NT2/D1 (cell line): ENCODE results near the gene SPINK2.

Experiments used
- DNase-seq: peaks from one replicate; pipeline ENCODE4 v3.0.0-alpha.2; 2011; ENCODE audit warnings: low read depth, low spot score
- H3K27me3 ChIP-seq: 2 replicates; pipeline ENCODE4 v1.6.0; 2011; ENCODE audit warnings: mild to moderate bottlenecking; ENCODE audit not compliant: insufficient read length, insufficient read depth
- H3K36me3 ChIP-seq: 2 replicates; pipeline ENCODE4 v1.6.1; 2011; ENCODE audit warnings: mild to moderate bottlenecking, low read length, mixed read lengths; ENCODE audit not compliant: insufficient read depth, insufficient read length
- H3K4me1 ChIP-seq: 2 replicates; pipeline ENCODE4 v1.5.1; 2011; ENCODE audit not compliant: insufficient read depth, insufficient read length
- H3K4me3 ChIP-seq: 2 replicates; pipeline ENCODE4 v1.5.1; 2011; ENCODE audit warnings: low read depth; ENCODE audit not compliant: insufficient read length
- H3K9ac ChIP-seq: 2 replicates; pipeline ENCODE4 v1.6.0; 2011; ENCODE audit warnings: low read depth; ENCODE audit not compliant: insufficient read length
- H3K9me3 ChIP-seq: 2 replicates; pipeline ENCODE4 v1.5.1; 2011; ENCODE audit warnings: mild to moderate bottlenecking, low read length; ENCODE audit not compliant: insufficient read depth
- SUZ12 ChIP-seq: IDR thresholded peaks from 2 replicates; pipeline ENCODE4 v1.6.1; 2011; ENCODE audit not compliant: insufficient read length, insufficient read depth; ENCODE audit errors: extremely low read depth
- YY1 ChIP-seq: IDR thresholded peaks from 2 replicates; pipeline ENCODE4 v1.6.1; 2011; ENCODE audit not compliant: insufficient read length, insufficient read depth
- ZNF274 ChIP-seq: IDR thresholded peaks from 2 replicates; pipeline ENCODE4 v1.6.1; 2011; ENCODE audit warnings: mild to moderate bottlenecking, low read depth, low read length

The SPINK2 gene

GRCh38 chr4:56821381-56822243, at the start of gene SPINK2:
Gene SPINK2, minus strand, starts transcription at chr4:56821701. Its CDS starts 39 bp downstream, at chr4:56821662.
- Histone ChIP-seq H3K9ac (peak within 1 kb of the TSS; percentile 70), H3K4me1 (peaks cover 2% of the 10 kb centered on the region), H3K4me3 (peak within 1 kb of the TSS; percentile 64), H3K27me3 (peaks cover 16% of the 10 kb centered on the region), H3K9me3 (no peaks in the 10 kb centered on the region), H3K36me3 (no peaks in the 10 kb centered on the region)
- peak; percentile 49 for DNase-seq
- TF ChIP-seq SUZ12 = no peak
- no peak for TF ChIP-seq ZNF274
- TF ChIP-seq YY1 = no peak

DNA sequence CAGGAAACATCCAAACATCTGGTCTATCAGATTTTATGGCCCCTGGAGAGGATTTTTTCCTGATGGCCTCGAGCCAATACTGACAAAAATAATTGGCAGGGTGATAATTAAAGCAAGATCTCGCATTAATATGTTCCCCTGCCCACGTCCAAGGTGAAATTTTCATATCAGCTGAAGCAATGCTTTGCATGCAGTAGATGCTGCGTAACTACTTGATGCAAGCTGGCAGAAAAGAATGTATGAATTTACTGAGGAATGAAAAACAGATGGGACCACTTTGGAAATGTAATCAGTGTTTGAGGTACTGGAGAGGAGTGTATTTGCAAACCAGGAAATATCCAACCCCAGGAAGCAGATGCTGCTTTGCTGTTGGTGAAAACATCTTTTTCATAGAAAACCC, 49.4 kb upstream of the SPINK2 start:
- H3K9ac ChIP-seq = no peak overlapping the region
- no peaks in the 10 kb centered on the region for H3K27me3 ChIP-seq
- H3K36me3 ChIP-seq = no peaks in the 10 kb centered on the region
- no peak for DNase-seq
- no peak overlapping the region for H3K4me3 ChIP-seq
- no peaks in the 10 kb centered on the region for H3K9me3 ChIP-seq
- peaks cover 3% of the 10 kb centered on the region for H3K4me1 ChIP-seq
- TF ChIP-seq ZNF274 = no peak

- Histone ChIP-seq H3K27me3 (no peaks in the 10 kb centered on the region), H3K4me3 (no peak overlapping the region), H3K9me3 (no peaks in the 10 kb centered on the region), H3K36me3 (no peaks in the 10 kb centered on the region), H3K4me1 (peaks cover 4% of the 10 kb centered on the region), H3K9ac (no peak overlapping the region)
- no peak for DNase-seq
- TF ChIP-seq ZNF274 = no peak
- no peak for TF ChIP-seq YY1
- no peak for TF ChIP-seq SUZ12
These were observed 42.1 kb upstream of the SPINK2 start for GRCh38 chr4:56863441-56864139.

- TF ChIP-seq YY1 = no peak
- TF ChIP-seq ZNF274 = no peak
- TF ChIP-seq SUZ12 = no peak
These were observed 39.9 kb upstream of the SPINK2 start for GRCh38 chr4:56861360-56861759.

DNA sequence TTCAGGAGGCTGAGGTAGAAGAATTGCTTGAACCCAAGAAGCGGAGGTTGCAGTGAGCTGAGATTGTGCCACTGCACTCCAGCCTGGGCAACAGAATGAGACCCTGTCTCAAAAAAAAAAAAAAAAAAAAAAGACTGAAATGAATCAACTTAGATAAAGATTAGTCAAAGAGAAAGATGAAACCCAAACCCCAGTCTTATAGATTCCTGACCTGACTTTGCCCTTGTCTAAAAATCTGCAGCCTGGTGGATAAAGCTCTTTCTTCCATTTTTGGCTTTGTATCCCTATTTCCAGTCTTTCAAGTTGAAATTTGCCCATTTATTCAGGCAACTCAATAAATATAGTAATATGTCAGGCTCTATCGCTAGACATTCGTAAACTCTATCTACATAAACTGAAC, 39.3 kb upstream of the SPINK2 start:
- Histone ChIP-seq H3K36me3 (no peaks in the 10 kb centered on the region), H3K4me3 (no peak overlapping the region), H3K4me1 (peaks cover 4% of the 10 kb centered on the region), H3K9ac (no peak overlapping the region), H3K27me3 (no peaks in the 10 kb centered on the region), H3K9me3 (no peaks in the 10 kb centered on the region)
- no peak for DNase-seq
- TF ChIP-seq ZNF274 (no peak), SUZ12 (no peak), YY1 (no peak)

More at GRCh38 chr4:56861360-56861759, 39.9 kb upstream of the SPINK2 start:
- H3K4me1 ChIP-seq = peaks cover 4% of the 10 kb centered on the region
- H3K9me3 ChIP-seq = no peaks in the 10 kb centered on the region
- H3K4me3 ChIP-seq = no peak overlapping the region
- no peak overlapping the region for H3K9ac ChIP-seq
- no peaks in the 10 kb centered on the region for H3K27me3 ChIP-seq
- H3K36me3 ChIP-seq = no peaks in the 10 kb centered on the region
- peak; percentile 42 for DNase-seq

DNA sequence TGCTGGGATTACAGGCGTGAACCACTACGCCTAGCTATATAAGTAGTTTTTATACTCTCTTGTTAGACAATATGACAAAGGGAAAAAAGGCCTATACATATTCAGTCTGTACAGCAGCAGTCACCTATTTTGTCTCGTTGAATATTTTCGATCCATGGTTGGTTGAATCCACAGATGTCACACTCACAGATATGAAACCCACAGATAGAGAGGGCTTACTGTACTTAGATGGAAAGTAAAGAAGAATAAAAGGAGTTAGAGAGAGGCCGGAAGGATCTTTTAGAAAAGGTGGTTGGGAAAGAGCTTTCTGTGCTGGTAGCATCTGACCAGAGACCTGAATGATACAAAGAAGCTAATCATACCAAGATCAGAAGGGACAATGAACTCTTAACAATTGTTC, 38.3 kb upstream of the SPINK2 start:
- no peaks in the 10 kb centered on the region for H3K36me3 ChIP-seq
- H3K4me3 ChIP-seq = no peak overlapping the region
- DNase-seq = no peak
- H3K9me3 ChIP-seq = no peaks in the 10 kb centered on the region
- no peak for TF ChIP-seq YY1
- TF ChIP-seq SUZ12 = no peak
- no peak for TF ChIP-seq ZNF274
- H3K9ac ChIP-seq = no peak overlapping the region
- H3K4me1 ChIP-seq = peaks cover 4% of the 10 kb centered on the region
- H3K27me3 ChIP-seq = no peaks in the 10 kb centered on the region

GRCh38 chr4:56857601-56858309, 36.3 kb upstream of the SPINK2 start:
- Histone ChIP-seq H3K4me3 (no peak overlapping the region), H3K27me3 (no peaks in the 10 kb centered on the region), H3K9me3 (no peaks in the 10 kb centered on the region), H3K4me1 (no peaks in the 10 kb centered on the region), H3K36me3 (no peaks in the 10 kb centered on the region), H3K9ac (no peak overlapping the region)
- no peak for DNase-seq
- TF ChIP-seq YY1 (no peak), ZNF274 (no peak), SUZ12 (no peak)
